HepG2 (cell line): ENCODE results near the gene SNX13. TPM values are rescaled to one million over a fixed set of nuclear protein-coding genes. Genes with fewer than 3 reads are reported as not detected.

Experiments used
- ATAC-seq: fragments of 200-7000 bp; cut with Tn5 transposase; 3 replicates; pipeline ENCODE4 v1.9.1; 2020; ENCODE audit warnings: mild to moderate bottlenecking, moderate library complexity
- BruUV-seq: library from RNA; stranded (reverse); fragments of 400-500 nt; replicated peaks from 2 replicates; lab custom pipeline; 2021; lab: Mats Ljungman, UMichigan
- CTCF ChIA-PET: fragments of 300-600 bp; formaldehyde crosslinking; extraction: SDS; loops from one replicate; lab custom pipeline; 2021; ENCODE audit warnings: low total read pairs, inconsistent platforms, low intra/inter-chr PET ratio; lab: Yijun Ruan, JAX
- POLR2A ChIA-PET: fragments of 350-600 bp; sonication (Branson Sonifier 250); formaldehyde crosslinking; loops from one replicate; lab custom pipeline; 2020; ENCODE audit warnings: antibody characterized with exemption, inconsistent platforms; lab: Yijun Ruan, JAX
- DNase-seq: peaks from one replicate; pipeline ENCODE4 v3.0.0-alpha.2; 2015; ENCODE audit warnings: low spot score
- FAIRE-seq: peaks from 3 replicates; lab custom pipeline; 2011; peaks lifted over from hg19 to GRCh38; lab: Jason Lieb, UNC
- H2AFZ ChIP-seq: one replicate; pipeline ENCODE4 v1.6.1; 2011; ENCODE audit warnings: low read length, inconsistent platforms
- H3K27ac ChIP-seq: fragments of 300-600 bp; 3 replicates; pipeline ENCODE4 v1.8.0; 2011; ENCODE audit warnings: mixed run types, mild to moderate bottlenecking, mixed read lengths, low read length, inconsistent platforms; ENCODE audit not compliant: insufficient read depth; ENCODE audit errors: extremely low read length
- H3K27me3 ChIP-seq, 2 experiments: fragments of 200-600 bp in 1 of 2; 2 replicates in 1 of 2; 3 replicates in 1 of 2; pipeline versions ENCODE4 v1.6.0 to v1.8.0; 2011; ENCODE audit warnings: low read length in 2 of 2, mild to moderate bottlenecking in 2 of 2, moderate library complexity in 2 of 2, inconsistent platforms in 1 of 2; ENCODE audit not compliant: insufficient read depth in 2 of 2, control insufficient read depth in 1 of 2
- H3K36me3 ChIP-seq, 2 experiments: fragments of 200-600 bp in 1 of 2; replicated peaks in 1 of 2; 2 replicates in 1 of 2; 3 replicates in 1 of 2; pipeline versions ENCODE4 v1.5.1 to v1.8.0; 2011; ENCODE audit warnings: low read length in 2 of 2, inconsistent platforms in 1 of 2; ENCODE audit not compliant: insufficient read depth in 2 of 2, control insufficient read depth in 1 of 2
- H3K4me1 ChIP-seq: 2 replicates; pipeline ENCODE4 v1.5.1; 2012; ENCODE audit warnings: low read length, inconsistent platforms; ENCODE audit not compliant: insufficient read depth
- H3K4me2 ChIP-seq: 2 replicates; pipeline ENCODE4 v1.6.0; 2011; ENCODE audit warnings: low read depth, low read length, inconsistent platforms
- H3K4me3 ChIP-seq, 3 experiments: fragments of 200-600 bp in 1 of 3; sonication (generic), shearing (Covaris generic) in 1 of 3; replicated peaks in 1 of 3; 2 replicates each; pipeline ENCODE4 v1.5.1; 2011 to 2016; ENCODE audit warnings: low read length in 3 of 3, inconsistent platforms in 2 of 3, low read depth in 2 of 3, mild to moderate bottlenecking in 2 of 3, control low read depth in 1 of 3, mixed read lengths in 1 of 3; ENCODE audit not compliant: insufficient read depth in 1 of 3
- H3K79me2 ChIP-seq: one replicate; pipeline ENCODE4 v1.6.1; 2011; ENCODE audit warnings: low read length, inconsistent platforms; ENCODE audit not compliant: insufficient read depth
- H3K9ac ChIP-seq: 2 replicates; pipeline ENCODE4 v1.6.0; 2011; ENCODE audit warnings: mild to moderate bottlenecking, low read depth, low read length, inconsistent platforms; ENCODE audit not compliant: insufficient read depth
- H3K9me3 ChIP-seq: 2 replicates; pipeline ENCODE4 v1.5.1; 2012; ENCODE audit warnings: mild to moderate bottlenecking, low read length
- H4K20me1 ChIP-seq: 2 replicates; pipeline ENCODE4 v1.6.0; 2011; ENCODE audit warnings: inconsistent platforms, mild to moderate bottlenecking, low read length, moderate library complexity; ENCODE audit not compliant: insufficient read depth
- MYNN ChIP-seq: sonication (generic); formaldehyde crosslinking; IDR thresholded peaks from 2 replicates; pipeline ENCODE4 v1.4.0; 2020; ENCODE audit warnings: mild to moderate bottlenecking, low read depth, missing genetic modification reagents
- SALL1 ChIP-seq: sonication (generic); formaldehyde crosslinking; IDR thresholded peaks from 2 replicates; pipeline ENCODE4 v1.8.0; 2022; ENCODE audit warnings: mild to moderate bottlenecking, missing genetic modification reagents
- ZNF34 ChIP-seq: sonication (generic); formaldehyde crosslinking; IDR thresholded peaks from 2 replicates; pipeline ENCODE4 v1.4.0; 2020; ENCODE audit warnings: mild to moderate bottlenecking, missing genetic modification reagents, borderline replicate concordance
- ZNF615 ChIP-seq: sonication (generic); formaldehyde crosslinking; IDR thresholded peaks from 2 replicates; pipeline ENCODE4 v1.5.0; 2020; ENCODE audit warnings: mild to moderate bottlenecking, missing genetic modification reagents, borderline replicate concordance
- WGBS: methylation state at CpG from one replicate; pipeline ENCODE4 v1.1.6; 2017; ENCODE audit warnings: low lambda C conversion rate; 5-methylcytosine and 5-hydroxymethylcytosine counted together
- in situ Hi-C: cut with HindIII; loops from 2 replicates; pipeline ENCODE4 v1.10.0; 2017; ENCODE audit warnings: low pct_unique_long_range_greater_than_20kb; ENCODE audit not compliant: extremely low pct_ligation_motif_present
- intact Hi-C: fragments of 100-400 bp; cut with micrococcal nuclease; formaldehyde crosslinking; loops from one replicate; pipeline ENCODE4 v1.10.0; 2022; ENCODE audit not compliant: unreplicated experiment
- polyA plus RNA-seq, 8 experiments: library from polyadenylated mRNA; depleted of rRNA in 3 of 8; stranded (reverse) in 7 of 8; unstranded in 1 of 8; fragments of >200 nt; fragmentation: Illumina TruSeq in 4 of 8; extraction: Trizol in 4 of 8; gene quantifications; 2 replicates each; pipeline versions ENCODE4 v1.2.1 to v1.2.3, GENCODE V29; 2011 to 2016; ENCODE audit warnings: low read depth in 4 of 8, missing spikeins in 1 of 8, mixed read lengths in 1 of 8; ENCODE audit not compliant: insufficient read depth in 1 of 8
- total RNA-seq, 5 experiments: library from RNA; depleted of rRNA; stranded (reverse); fragments of >200 nt; fragmentation: Illumina TruSeq; extraction: Trizol; gene quantifications; 2 replicates each; pipeline ENCODE4 v1.2.3, GENCODE V29; 2016; ENCODE audit warnings: low read depth in 1 of 5
- TF ChIP-seq, protein P1 (sequence below): sonication (generic); formaldehyde crosslinking; IDR thresholded peaks from 2 replicates; pipeline ENCODE4 v1.4.0; 2020; ENCODE audit warnings: mild to moderate bottlenecking, missing genetic modification reagents
- TF ChIP-seq, protein P2 (sequence below): IDR thresholded peaks from 2 replicates; pipeline ENCODE4 v1.6.1; 2016; ENCODE audit warnings: control low read depth
- TF ChIP-seq, protein P3 (sequence below): sonication (generic); formaldehyde crosslinking; IDR thresholded peaks from 2 replicates; pipeline ENCODE4 v1.4.0; 2020; ENCODE audit warnings: missing genetic modification reagents, borderline replicate concordance

SNX13 gene
- total and polyA plus RNA-seq, 2 of the 13 experiments (the other 11 are each of a cell fraction or from before 2014, with no cell fraction given): 14.3 to 32.3 TPM

DNA sequence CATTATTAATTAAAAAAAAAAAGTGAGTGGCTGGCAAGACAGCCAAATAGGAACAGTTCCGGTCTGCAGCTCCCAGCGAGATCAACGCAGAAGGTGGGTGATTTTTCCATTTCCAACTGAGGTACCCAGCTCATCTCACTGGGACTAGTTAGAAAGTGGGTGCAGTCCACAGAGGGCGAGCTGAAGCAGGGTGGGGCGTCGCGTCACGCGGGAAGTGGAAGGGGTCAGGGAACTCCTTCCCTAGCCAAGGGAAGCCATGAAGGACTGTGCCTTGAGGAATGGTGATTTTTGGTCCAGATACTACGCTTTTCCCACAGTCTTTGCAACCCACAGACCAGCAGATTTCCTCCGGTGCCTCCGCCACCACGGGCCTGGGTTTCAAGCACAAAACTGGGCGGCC, 133.7 kb downstream of the SNX13 start:
- CTCF ChIA-PET: no interaction called here
- WGBS: 97% methylated on average over 11 of the region's 14 CpGs
- no peak for FAIRE-seq

DNA sequence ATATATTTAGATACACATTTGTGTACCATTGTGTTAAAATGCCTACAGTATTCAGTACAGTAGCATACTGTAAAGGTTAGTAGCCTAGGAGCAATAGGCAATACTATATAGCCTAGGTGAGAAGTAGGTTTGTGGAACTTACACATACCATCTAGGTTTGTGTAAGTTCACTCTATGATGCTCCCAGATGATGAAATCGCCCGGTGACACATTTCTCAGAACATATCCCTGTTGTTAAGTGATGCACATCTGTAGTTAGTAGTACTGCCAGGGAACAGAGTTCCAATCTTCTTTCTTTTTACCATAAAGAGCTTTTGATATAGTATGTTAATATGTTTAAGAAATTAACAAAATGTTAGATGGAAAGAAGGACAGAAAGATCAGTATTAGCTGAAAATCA, 138.2 kb downstream of the SNX13 start:
- H3K27ac ChIP-seq: no peak overlapping the region
- H3K27me3 ChIP-seq: no peaks in the 10 kb centered on the region
- CTCF ChIA-PET: no interaction called here
- WGBS: 93% methylated on average over 2 of the region's 2 CpGs
- no TSS peak for BruUV-seq
- no peaks in the 10 kb centered on the region for H4K20me1 ChIP-seq
- TF ChIP-seq, protein P1, sequence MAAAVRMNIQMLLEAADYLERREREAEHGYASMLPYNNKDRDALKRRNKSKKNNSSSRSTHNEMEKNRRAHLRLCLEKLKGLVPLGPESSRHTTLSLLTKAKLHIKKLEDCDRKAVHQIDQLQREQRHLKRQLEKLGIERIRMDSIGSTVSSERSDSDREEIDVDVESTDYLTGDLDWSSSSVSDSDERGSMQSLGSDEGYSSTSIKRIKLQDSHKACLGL (CRISPR knock-in tag): no peak
- TF ChIP-seq, protein P2, sequence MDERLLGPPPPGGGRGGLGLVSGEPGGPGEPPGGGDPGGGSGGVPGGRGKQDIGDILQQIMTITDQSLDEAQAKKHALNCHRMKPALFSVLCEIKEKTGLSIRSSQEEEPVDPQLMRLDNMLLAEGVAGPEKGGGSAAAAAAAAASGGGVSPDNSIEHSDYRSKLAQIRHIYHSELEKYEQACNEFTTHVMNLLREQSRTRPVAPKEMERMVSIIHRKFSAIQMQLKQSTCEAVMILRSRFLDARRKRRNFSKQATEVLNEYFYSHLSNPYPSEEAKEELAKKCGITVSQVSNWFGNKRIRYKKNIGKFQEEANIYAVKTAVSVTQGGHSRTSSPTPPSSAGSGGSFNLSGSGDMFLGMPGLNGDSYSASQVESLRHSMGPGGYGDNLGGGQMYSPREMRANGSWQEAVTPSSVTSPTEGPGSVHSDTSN (CRISPR knock-in tag): no peak
- DNase-seq (no peak), FAIRE-seq (no peak), ATAC-seq (no peak)
- H3K4me1 ChIP-seq: peaks cover 5% of the 10 kb centered on the region
- intact Hi-C loops (loop anchor here (10.0 kb wide), 1 partner anchor 143 kb away; the partner anchor contains the start of gene SNX13), in situ Hi-C loops (no loop called here)
- H3K9ac ChIP-seq: no peak overlapping the region
- peaks cover 3 to 22% of the 10 kb centered on the region in 2 experiments for H3K36me3 ChIP-seq
- H2AFZ ChIP-seq: no peak overlapping the region
- no peaks in the 10 kb centered on the region for H3K79me2 ChIP-seq
- H3K4me3 ChIP-seq: no peak overlapping the region
- no peaks in the 10 kb centered on the region for H3K9me3 ChIP-seq
- POLR2A ChIA-PET: no interaction called here
- no peak overlapping the region for H3K4me2 ChIP-seq

More for the DNA sequence above, 133.7 kb downstream of the SNX13 start:
- no peak overlapping the region for H2AFZ ChIP-seq
- H3K9me3 ChIP-seq: no peaks in the 10 kb centered on the region
- no peak overlapping the region for H3K27ac ChIP-seq
- DNase-seq (no peak), ATAC-seq (no peak)
- peaks cover 27% of the 10 kb centered on the region for H3K4me1 ChIP-seq
- no TSS peak for BruUV-seq
- in situ Hi-C loops: no loop called here
- no peak overlapping the region for H3K9ac ChIP-seq
- POLR2A ChIA-PET: no interaction called here
- H3K4me3 ChIP-seq: no peak overlapping the region
- no peaks in the 10 kb centered on the region for H3K79me2 ChIP-seq
- TF ChIP-seq SALL1 (no peak), ZNF615 (CRISPR knock-in tag) (no peak), ZNF34 (CRISPR knock-in tag) (no peak), MYNN (CRISPR knock-in tag) (no peak)
- TF ChIP-seq, protein P3, sequence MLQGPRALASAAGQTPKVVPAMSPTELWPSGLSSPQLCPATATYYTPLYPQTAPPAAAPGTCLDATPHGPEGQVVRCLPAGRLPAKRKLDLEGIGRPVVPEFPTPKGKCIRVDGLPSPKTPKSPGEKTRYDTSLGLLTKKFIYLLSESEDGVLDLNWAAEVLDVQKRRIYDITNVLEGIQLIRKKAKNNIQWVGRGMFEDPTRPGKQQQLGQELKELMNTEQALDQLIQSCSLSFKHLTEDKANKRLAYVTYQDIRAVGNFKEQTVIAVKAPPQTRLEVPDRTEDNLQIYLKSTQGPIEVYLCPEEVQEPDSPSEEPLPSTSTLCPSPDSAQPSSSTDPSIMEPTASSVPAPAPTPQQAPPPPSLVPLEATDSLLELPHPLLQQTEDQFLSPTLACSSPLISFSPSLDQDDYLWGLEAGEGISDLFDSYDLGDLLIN (CRISPR knock-in tag): no peak
- H3K36me3 ChIP-seq: peaks cover 2 to 10% of the 10 kb centered on the region in 2 experiments; a peak in 3 of 5 replicates
- intact Hi-C loops: loop anchor here (10.0 kb wide), 1 partner anchor 138 kb away; the partner anchor contains the start of gene SNX13
- no peaks in the 10 kb centered on the region for H3K27me3 ChIP-seq
- H4K20me1 ChIP-seq: no peaks in the 10 kb centered on the region
- H3K4me2 ChIP-seq: no peak overlapping the region
